Upper lobe of left lung (tissue), 4 donors: ENCODE measurements around the gene ACTA2.

Experiments
- POLR2A ChIP-seq, 4 donors: fragments of 450-650 bp; IDR thresholded peaks; one replicate each; pipeline ENCODE4 v1.5.1; 2016 to 2017; ENCODE audit warnings: antibody characterized with exemption in 4 of 4, mild to moderate bottlenecking in 2 of 4
- POLR2AphosphoS5 ChIP-seq, 2 donors: sonication (generic); formaldehyde crosslinking; IDR thresholded peaks; one replicate each; pipeline ENCODE4 v1.5.1; 2017; ENCODE audit warnings: antibody characterized with exemption in 2 of 2

GRCh38 chr10:88920986-88921593 lies 31.5 kb downstream of the ACTA2 start:
- TF ChIP-seq POLR2A (IDR thresholded peaks at IDR 0.05) (no peak), POLR2AphosphoS5 (IDR thresholded peaks at IDR 0.05) (no peak)
